ENCODE data around the gene JARID2. TPM values are rescaled to one million over a fixed set of nuclear protein-coding genes. Genes with fewer than 3 reads are reported as not detected.

The JARID2 gene
- total and polyA plus RNA-seq, 4 donors = 3.8 to 14.8 (median 12.0) TPM

- Histone ChIP-seq H3K4me1 (ENCODE audit: control insufficient read depth in 5 of 5, insufficient read depth in 5 of 5, low read length in 5 of 5) (no peaks in the 10 kb centered on the region), H3K9me3 (ENCODE audit: control insufficient read depth in 4 of 4, insufficient read depth in 3 of 4, low read length in 3 of 4) (no peaks in the 10 kb centered on the region), H3K27ac (ENCODE audit: low read depth in 1 of 2, low read length in 1 of 2) (no peak overlapping the region), H3K9ac (ENCODE audit: insufficient read depth in 1 of 2, low read length in 2 of 2) (no peak overlapping the region), H3K4me3 (no peak overlapping the region), H3K36me3 (ENCODE audit: control insufficient read depth in 4 of 4, insufficient read depth in 4 of 4, low read length in 4 of 4) (peaks cover 0 to 54% (median 34%) of the 10 kb centered on the region in 4 donors), H3K27me3 (ENCODE audit: control insufficient read depth in 3 of 3, insufficient read depth in 3 of 3, low read length in 2 of 3) (no peaks in the 10 kb centered on the region)
- ATAC-seq (ENCODE audit: insufficient read depth, low FRiP score) (no peak), DNase-seq (no peak)
- WGBS, 2 donors = 95 to 96% methylated on average over 6 of the region's 6 CpGs
- no peak for TF ChIP-seq CTCF (IDR thresholded peaks at IDR 0.05; ENCODE audit: control extremely low read depth, extremely low read depth)
These were observed 269.4 kb downstream of the JARID2 start for GRCh38 chr6:15515226-15515625.

GRCh38 chr6:15515660-15516375 is 269.9 kb downstream of the JARID2 start:
- TF ChIP-seq CTCF (IDR thresholded peaks at IDR 0.05; ENCODE audit: control extremely low read depth, extremely low read depth) = no peak
- Histone ChIP-seq H3K36me3 (ENCODE audit: control insufficient read depth in 4 of 4, insufficient read depth in 4 of 4, low read length in 4 of 4) (peaks cover 0 to 56% (median 34%) of the 10 kb centered on the region in 4 donors), H3K9ac (ENCODE audit: insufficient read depth in 1 of 2, low read length in 2 of 2) (no peak overlapping the region), H3K9me3 (ENCODE audit: control insufficient read depth in 4 of 4, insufficient read depth in 3 of 4, low read length in 3 of 4) (no peaks in the 10 kb centered on the region), H3K27ac (ENCODE audit: low read depth in 1 of 2, low read length in 1 of 2) (no peak overlapping the region), H3K27me3 (ENCODE audit: control insufficient read depth in 3 of 3, insufficient read depth in 3 of 3, low read length in 2 of 3) (no peaks in the 10 kb centered on the region), H3K4me1 (ENCODE audit: control insufficient read depth in 5 of 5, insufficient read depth in 5 of 5, low read length in 5 of 5) (no peaks in the 10 kb centered on the region), H3K4me3 (no peak overlapping the region)
- 79 to 86% methylated on average over 18 of the region's 18 CpGs for WGBS, 2 donors
- no peak for ATAC-seq (ENCODE audit: insufficient read depth, low FRiP score)
- DNase-seq = no peak

GRCh38 chr6:15516378-15516777 is 270.5 kb downstream of the JARID2 start:
- H3K27ac ChIP-seq (ENCODE audit: low read depth in 1 of 2, low read length in 1 of 2) = no peak overlapping the region
- peaks cover 0 to 52% (median 32%) of the 10 kb centered on the region in 4 donors for H3K36me3 ChIP-seq (ENCODE audit: control insufficient read depth in 4 of 4, insufficient read depth in 4 of 4, low read length in 4 of 4)
- ATAC-seq (ENCODE audit: insufficient read depth, low FRiP score) = no peak
- no peak overlapping the region for H3K4me3 ChIP-seq
- no peak for DNase-seq
- H3K27me3 ChIP-seq (ENCODE audit: control insufficient read depth in 3 of 3, insufficient read depth in 3 of 3, low read length in 2 of 3) = no peaks in the 10 kb centered on the region
- 97 to 100% methylated on average over 13 of the region's 13 CpGs for WGBS, 2 donors
- H3K9me3 ChIP-seq (ENCODE audit: control insufficient read depth in 4 of 4, insufficient read depth in 3 of 4, low read length in 3 of 4) = no peaks in the 10 kb centered on the region
- no peak for TF ChIP-seq CTCF (IDR thresholded peaks at IDR 0.05; ENCODE audit: control extremely low read depth, extremely low read depth)
- no peak overlapping the region for H3K9ac ChIP-seq (ENCODE audit: insufficient read depth in 1 of 2, low read length in 2 of 2)
- no peaks in the 10 kb centered on the region for H3K4me1 ChIP-seq (ENCODE audit: control insufficient read depth in 5 of 5, insufficient read depth in 5 of 5, low read length in 5 of 5)
